GM12878 (cell line): ENCODE results near the gene EPAS1.

Source experiments
- CTCF ChIP-seq, 3 experiments: IDR thresholded peaks in 2 of 3; conservative IDR thresholded peaks in 1 of 3; 2 replicates each; pipeline ENCODE4 v1.5.1; 2011; ENCODE audit warnings: low read depth in 3 of 3, low read length in 3 of 3, mild to moderate bottlenecking in 3 of 3, control low read depth in 2 of 3, moderate library complexity in 2 of 3, inconsistent platforms in 1 of 3, mixed read lengths in 1 of 3; ENCODE audit not compliant: control insufficient read depth in 2 of 3, insufficient read depth in 1 of 3; ENCODE audit errors: extremely low read depth in 1 of 3
- ELK1 ChIP-seq: IDR thresholded peaks from 2 replicates; pipeline ENCODE4 v1.6.1; 2012; ENCODE audit warnings: low read depth, low read length, improper control_type of control experiment
- MAX ChIP-seq: IDR thresholded peaks from 2 replicates; pipeline ENCODE4 v1.6.1; 2012; ENCODE audit warnings: low read depth, low read length, improper control_type of control experiment
- PRDM15 ChIP-seq: fragments of 450-650 bp; formaldehyde crosslinking; IDR thresholded peaks from 2 replicates; pipeline ENCODE4 v1.4.0; 2020; ENCODE audit warnings: mild to moderate bottlenecking, moderate library complexity
- SMC3 ChIP-seq: IDR thresholded peaks from 2 replicates; pipeline ENCODE4 v1.6.1; 2011; ENCODE audit warnings: low read length, improper control_type of control experiment, borderline replicate concordance
- TCF12 ChIP-seq: IDR thresholded peaks from 2 replicates; pipeline ENCODE4 v1.6.1; 2011; ENCODE audit warnings: low read depth, mild to moderate bottlenecking, low read length
- ZBTB40 ChIP-seq: fragments of 450-650 bp; IDR thresholded peaks from 2 replicates; pipeline ENCODE4 v1.6.1; 2016; ENCODE audit warnings: mild to moderate bottlenecking, moderate library complexity, borderline replicate concordance
- ZNF274 ChIP-seq: IDR thresholded peaks from one replicate; pipeline ENCODE4 v1.8.0; 2011; ENCODE audit not compliant: insufficient read length, insufficient read depth

- TF ChIP-seq ZNF274 (no peak), ZBTB40 (no peak), CTCF (IDR thresholded peaks at IDR 0.05 in 2 of 3, conservative IDR thresholded peaks at IDR 0.05 in 1 of 3; ENCODE audit: control insufficient read depth in 2 of 3, extremely low read depth in 1 of 3, insufficient read depth in 1 of 3, low read depth in 3 of 3, low read length in 3 of 3) (no peak), MAX (no peak), ELK1 (no peak), PRDM15 (CRISPR knock-in tag) (no peak), SMC3 (no peak), TCF12 (no peak)
Observed at GRCh38 chr2:46414701-46415100, 117.5 kb downstream of the EPAS1 start.
